ENCODE measurements around the gene EYA2. TPM values are rescaled to one million over a fixed set of nuclear protein-coding genes. Genes with fewer than 3 reads are reported as not detected.
"Not testable (repeated sequence)": the region's sequence is repeated elsewhere in the genome, so short reads cannot be mapped to it uniquely, and the experiment has no call there.

The EYA2 gene, protein sequence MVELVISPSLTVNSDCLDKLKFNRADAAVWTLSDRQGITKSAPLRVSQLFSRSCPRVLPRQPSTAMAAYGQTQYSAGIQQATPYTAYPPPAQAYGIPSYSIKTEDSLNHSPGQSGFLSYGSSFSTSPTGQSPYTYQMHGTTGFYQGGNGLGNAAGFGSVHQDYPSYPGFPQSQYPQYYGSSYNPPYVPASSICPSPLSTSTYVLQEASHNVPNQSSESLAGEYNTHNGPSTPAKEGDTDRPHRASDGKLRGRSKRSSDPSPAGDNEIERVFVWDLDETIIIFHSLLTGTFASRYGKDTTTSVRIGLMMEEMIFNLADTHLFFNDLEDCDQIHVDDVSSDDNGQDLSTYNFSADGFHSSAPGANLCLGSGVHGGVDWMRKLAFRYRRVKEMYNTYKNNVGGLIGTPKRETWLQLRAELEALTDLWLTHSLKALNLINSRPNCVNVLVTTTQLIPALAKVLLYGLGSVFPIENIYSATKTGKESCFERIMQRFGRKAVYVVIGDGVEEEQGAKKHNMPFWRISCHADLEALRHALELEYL
- not detected in 2 replicates for total RNA-seq

DNA sequence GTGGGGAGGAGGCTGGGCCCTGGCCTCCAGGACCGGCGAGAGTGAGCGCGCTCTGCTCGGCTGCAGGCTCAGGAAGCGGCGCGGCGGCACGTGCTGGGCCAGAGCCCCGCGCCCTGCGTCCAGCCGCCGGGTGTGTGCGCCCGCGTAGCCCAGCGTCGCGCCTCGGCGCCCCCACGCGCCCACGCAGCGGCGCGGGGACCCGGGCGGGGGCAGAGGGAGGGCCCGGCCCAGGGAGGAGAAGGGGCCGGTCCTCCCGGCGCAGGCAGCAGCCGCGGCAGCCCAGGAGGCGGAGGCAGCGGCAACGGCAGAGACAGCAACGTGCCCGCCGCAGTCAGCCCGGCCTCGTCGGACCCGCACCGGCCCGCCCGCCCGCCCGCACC is at the start of gene EYA2:
Gene EYA2, plus strand, starts transcription at position 265 of the 380 bp plus-strand sequence. CDS start 95,168 bp downstream, outside the sequence.
- no peak for DNase-seq

DNA sequence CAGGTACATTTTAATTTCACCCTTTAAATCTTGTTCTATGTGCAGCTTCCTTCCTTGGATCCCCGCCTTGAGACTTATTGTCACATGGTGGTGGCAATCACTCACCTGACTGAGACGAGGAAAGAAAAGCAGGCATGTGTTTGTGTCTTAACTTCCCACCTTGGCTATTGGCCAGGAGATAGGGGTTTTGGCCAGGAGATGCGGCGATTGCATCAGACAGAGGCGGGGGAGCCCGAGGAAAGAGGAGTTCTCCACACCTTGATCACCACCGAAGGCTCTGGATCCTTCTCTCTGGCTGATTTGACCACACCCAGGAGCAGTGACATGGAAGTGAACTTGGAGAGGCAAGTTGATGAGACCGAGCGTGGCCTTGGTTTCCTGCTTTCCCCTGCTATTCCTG is 49.7 kb upstream of the EYA2 start:
- DNase-seq = no peak

DNA sequence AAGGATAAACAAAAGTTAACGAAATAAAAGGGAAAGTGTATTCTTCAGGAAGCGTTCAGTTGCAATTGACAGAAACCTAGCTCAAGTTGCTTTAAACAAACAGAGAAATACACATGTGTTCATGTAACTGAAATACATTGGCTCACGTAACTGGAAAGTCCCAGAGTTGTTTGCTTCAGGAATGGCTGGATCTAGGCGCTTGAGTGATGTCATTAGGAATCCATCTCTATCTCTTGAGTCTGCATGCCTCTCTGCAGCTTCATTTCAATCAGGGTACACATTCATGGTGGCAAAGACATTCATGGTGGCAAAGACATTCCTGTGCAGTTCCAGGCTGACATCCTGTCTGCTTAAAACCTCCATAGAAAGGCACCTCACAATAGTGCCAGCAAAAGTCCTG is 45.4 kb upstream of the EYA2 start:
- DNase-seq = no peak

DNA sequence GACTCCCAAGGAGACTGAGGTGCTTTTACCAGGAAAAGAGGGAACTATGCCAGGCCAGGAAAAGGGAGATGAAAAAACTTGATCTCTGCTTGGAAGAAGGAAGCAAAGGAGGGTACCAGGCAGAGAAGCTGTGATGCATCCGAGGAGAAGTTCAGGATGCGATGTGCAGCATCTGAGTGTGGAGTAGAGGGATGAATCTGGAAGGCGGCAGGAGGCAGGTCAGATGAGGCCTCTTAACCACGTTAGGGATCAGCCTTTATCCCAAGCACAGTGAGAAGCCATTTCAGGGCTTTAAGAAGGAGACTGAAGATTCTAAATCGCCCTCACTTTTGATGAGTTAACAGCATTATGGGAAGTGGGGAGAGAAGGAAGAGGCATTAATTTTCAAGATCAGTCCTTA is 44.9 kb upstream of the EYA2 start:
- DNase-seq = no peak

DNA sequence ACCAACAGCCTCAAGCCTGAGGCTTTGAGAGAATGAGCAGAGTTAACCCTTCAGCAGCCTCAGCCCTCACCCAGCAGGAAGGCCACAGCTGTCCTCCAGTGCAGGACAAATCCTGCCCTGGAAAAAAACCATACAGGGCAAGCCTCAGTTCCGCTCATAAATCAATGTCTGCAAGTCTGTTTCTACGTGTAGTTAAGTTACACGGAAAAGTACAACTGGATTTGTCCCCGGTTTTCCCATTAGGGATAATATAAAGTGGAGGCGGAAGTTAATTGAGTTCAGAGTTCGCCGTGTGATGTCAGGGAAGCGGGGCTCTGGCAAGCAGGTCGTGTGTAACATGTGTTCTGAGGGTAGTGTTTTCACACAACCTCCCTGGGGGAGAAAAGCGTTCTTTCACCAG is 44.2 kb upstream of the EYA2 start:
- DNase-seq = no peak

DNA sequence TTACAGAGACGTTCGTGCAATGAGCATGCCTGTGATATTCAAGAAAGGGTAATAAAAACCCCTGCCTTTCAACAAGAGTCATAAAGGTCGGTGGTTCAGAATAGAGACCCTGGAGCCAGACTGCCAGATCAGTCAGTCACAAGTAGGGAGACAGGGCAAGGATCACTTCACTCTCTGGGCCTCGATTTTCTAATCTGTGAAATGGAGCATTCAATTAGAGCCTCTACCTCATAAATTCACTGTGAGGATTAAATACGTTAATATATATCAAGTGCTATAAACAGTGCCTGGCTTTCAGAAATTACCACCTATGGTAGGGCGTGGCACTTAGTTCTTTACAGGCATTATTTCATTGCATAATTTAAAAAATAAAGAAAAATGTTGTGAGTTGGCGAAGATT is 43.7 kb upstream of the EYA2 start:
- DNase-seq = no peak

DNA sequence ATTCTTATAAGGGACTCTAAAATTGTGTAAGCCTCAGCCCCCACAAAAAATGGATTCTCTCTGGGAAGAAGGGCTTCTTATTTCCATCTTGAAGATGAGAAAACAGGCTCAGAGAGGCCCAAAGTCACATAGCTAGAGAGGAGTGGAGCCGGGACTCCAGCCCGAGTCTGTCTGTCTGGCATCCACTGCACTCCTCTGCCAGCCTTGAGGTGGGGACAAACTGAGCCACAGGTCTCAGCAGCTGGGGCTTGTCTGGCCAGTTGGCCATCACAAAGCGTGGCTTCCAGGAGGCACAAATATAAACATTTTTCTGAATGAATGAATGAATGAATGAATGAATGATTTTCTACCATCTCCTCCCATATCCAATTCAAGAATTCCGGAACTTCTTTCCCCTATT is 42.9 kb upstream of the EYA2 start:
- no peak for DNase-seq

DNA sequence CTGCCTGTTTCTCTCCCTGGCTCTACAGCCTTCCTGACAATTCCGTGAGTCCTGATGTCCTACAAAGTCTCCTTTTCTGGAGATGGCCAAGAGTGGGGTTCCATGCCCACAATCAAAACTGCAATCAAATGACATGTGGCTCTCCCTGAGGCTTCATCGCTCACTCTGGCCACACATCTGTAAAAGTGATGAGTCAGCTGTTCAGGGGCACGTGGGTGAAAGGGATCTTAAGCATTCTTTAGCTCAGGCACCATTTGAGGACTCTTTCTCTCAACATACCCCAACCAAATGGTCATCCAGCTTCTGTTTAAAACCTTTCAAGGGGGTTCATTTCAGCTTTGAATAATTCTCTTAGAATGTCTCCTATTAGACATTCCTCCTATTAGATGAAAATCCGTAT is 42.3 kb upstream of the EYA2 start:
- no peak for DNase-seq

DNA sequence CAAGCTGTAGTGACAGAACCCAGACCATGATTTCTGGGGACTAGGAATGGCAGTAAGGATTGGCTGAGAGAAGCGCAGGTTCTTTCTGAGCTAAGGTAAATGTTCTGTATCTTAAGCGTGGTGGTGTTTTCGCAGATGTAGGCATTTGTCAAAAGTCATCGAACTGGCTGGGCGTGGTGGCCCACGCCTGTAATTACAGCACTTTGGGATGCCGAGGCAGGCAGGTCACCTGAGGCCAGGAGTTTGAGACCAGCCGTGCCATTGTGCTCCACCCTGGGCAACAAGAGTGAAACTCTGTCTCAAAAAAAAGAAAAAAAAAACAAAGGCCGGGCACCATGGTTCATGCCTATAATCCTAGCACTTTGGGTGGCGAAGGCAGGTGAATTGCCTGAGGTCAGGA is 40.7 kb upstream of the EYA2 start:
- no peak for DNase-seq

DNA sequence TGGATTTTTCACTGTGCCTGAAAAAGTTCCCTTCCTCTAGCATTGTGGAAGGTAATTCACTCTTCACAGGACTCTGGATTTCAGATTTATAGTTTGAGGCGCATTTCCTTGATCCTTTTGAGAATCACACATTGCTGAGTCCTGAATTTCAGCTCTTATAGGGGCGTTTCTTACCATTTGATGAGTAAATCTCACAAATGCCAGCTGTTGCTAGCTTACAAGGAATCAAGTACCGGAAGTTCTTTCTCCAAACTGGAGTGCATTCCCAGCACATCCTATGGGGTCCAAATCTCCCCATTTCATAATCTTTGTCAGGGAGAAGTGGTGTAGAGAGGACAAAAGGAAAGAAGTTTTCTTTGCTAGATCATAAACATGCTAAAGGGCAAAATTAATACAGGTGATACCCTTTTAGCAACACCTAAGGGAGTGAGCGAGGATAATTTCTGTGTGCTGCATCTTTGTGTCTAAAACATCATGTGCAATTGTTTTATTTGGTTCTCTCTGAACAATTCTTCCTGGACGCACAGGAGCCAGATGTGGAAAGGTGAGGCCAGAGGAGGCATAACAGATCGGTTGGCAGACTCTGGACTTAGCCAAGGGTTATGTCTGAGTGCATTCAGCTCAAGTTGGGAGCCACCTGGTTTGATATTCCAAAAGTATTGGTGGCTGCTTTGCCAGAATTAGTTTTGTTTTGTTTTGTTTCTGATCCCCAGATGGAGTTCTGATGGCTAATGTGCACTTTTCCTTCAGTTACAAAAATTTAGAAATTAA is 37.4 kb upstream of the EYA2 start:
- DNase-seq = no peak

DNA sequence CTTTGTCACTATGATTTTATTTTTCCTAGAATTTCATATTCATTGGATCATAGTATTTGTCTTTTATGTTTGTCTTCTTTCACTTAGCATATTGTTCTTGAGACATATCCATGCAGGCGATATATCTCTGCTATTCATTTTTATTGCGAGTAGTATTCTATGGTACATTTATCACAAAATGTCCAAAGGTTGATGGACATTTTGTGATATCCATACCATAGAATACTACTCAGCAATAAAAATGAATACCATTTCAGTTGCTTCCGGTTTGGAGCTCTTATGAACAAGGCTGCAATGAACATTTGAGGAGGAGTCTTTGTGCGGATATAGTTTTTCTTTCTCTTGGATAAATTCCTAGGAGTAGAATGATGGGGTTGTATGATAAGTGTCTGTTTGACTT is 28.8 kb upstream of the EYA2 start:
- no peak for DNase-seq

DNA sequence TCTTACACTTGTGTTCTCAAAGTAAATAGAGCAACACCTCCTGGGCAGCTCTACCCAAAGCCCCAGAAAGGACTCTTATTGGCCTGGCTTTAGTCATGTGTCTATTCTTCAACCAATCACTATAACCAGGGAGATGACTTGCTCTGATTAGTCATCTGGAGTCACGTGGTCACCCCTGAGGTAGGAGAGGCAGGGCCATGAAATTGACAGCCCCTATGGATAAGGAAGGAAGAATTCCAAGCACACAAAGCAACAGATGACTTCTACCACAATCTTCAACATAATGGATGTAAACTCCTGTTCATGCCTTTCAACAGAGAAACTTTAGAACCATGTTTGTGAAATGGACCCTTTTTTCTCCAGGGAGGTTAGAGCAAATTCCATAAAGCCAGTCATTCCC is 24.6 kb upstream of the EYA2 start:
- no peak for DNase-seq

DNA sequence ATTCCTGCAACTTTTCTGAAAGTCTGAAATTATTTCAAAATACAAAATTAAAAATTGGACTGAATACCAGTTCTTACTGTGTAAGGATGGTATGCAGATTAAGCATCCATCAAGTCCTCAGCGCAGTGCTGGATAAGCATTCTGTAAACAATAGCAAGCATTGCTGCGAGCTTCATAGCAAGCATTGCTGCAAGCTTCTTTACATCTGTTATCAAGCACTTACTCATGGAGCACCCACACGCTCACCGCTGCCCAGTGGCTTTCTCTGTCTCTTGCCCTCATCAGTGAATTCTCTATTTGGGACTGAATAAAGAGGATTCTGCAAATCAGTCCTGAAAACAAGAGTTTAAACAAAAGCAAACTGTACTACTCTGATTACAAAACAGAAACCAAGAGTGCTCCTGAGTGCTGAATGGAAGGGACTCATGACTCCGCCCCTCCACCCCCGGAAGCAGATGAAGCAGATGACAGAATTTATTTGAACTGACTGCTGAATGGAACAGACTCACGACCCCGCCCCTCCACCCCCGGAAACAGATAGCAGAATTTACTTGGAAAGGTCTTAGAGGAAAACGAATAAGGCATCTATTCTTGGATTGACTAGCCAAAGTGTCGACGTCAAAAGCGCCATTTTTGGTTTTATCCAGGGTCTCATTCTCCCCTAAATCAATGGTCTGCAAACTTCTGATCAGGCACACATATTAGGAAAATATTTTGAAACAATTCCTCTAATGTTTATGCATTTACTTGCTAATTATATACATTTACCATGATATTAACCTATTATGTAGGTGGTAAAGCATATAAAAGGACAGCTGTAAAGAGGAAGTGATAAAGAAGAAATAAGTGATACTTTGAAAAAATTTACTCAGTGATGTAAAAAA is 22.1 kb upstream of the EYA2 start:
- no peak for DNase-seq

DNA sequence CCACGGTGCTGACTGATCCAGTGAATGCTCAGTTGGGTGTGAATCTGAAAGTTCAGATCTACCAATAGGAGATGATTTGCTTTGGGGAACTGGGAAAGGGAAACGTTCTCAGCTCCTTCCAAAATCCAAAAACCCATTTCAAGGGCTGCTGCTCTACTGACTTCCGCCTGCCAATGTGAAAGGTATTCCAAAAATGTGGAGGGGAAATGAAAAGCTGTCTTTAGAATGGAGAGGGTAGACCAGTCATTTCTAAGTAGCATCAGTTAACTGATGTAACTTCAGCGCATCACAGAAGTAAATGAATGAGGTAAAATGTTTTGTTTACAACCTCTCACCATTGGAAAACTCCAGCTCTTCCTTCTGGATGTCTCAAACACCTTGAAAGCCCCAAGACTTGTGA is 19.6 kb upstream of the EYA2 start:
- no peak for DNase-seq

DNA sequence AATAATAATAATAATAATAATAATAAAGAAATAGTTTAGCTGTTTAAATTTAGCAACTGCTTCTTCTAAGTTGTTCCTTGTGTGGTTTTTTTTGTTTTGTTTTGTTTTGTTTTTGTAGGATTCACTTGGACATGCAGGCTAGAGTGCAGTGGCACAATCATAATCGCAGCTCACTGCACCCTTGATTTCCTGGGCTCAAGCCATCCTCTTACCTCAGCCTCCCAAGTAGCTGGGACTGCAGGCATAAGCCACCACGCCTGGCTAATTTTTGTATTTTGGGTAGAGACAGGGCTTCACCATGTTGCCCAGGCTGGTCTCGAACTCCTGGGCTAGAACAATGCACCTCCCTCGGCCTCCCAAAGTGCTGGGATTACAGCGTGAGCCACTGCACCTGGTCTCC is 15.3 kb upstream of the EYA2 start:
- DNase-seq = no peak

DNA sequence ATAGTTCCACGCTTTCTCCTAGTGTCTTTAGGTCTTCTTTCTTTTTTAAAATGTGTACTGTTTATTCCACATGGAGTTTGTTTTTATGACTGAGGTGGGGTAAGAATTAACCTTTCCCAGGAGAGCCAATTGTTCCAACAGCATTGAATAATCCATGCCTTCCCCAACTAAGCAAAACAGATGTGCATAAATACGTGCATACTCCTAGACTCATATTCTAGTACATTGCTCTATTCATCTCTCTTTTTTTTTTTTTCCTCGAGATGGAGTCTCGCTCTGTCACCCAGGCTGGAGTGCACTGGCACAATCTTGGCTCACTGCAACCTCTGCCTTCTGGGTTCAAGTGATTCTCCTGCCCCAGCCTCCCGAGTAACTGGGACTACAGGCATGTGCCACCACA is 14.7 kb upstream of the EYA2 start:
- not testable (repeated sequence) for DNase-seq

DNA sequence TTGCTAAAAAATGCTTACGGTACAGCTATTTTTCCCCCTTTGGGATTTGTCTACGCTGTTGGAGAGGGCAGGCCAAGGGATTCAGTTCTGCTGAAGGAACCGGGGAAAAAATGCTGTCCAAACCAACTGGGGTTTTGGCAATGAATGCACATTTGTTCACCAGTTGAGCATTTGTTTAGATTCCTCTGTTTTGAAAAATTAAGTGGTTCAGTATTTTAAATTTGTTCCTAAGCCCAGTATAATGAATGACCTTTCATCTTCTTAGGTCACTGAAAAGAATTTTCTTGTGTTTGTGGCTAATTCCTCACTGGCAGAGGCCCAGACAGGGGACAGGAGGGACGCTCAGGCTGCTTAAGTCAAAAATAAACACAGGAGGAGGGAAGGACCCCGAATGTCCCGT is 10.8 kb upstream of the EYA2 start:
- DNase-seq = no peak

DNA sequence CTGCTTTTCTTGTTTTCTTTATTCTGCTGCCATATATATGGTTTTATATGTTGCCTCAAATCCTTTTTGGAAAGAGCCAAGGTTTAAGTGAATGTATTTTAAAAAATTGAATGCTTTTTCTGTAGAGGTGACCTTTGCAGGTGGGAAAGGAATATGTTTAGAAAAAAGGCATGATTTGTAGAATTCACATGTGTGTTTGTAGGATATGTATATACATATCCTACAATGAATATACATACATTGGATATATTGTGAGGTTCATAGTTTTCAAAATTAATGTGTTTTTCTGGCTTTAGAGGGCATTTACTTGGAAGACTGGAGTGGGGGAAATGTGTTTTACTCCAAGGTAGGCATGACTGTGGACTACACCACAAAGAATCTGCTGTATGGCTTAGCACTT is 4.0 kb upstream of the EYA2 start:
- no peak for DNase-seq

DNA sequence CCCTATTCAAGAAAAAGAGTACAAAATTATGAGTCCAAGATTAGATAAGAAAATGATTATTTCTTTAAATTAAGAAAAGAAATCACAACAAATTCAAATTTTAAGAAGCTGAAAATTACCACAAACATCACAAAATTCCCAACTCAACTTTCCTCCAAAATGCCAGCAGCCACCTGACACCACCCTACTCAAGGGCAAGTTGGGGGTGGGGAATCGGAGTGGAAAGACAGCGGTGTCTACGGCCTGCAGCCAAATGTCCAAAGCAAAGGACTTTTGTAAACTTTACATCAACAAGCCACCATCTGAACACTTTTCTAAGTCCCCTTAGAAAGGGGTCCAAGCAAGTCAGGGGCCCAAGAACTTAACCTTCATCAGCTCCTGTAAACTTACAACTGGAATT is 1.6 kb upstream of the EYA2 start:
- DNase-seq = no peak

DNA sequence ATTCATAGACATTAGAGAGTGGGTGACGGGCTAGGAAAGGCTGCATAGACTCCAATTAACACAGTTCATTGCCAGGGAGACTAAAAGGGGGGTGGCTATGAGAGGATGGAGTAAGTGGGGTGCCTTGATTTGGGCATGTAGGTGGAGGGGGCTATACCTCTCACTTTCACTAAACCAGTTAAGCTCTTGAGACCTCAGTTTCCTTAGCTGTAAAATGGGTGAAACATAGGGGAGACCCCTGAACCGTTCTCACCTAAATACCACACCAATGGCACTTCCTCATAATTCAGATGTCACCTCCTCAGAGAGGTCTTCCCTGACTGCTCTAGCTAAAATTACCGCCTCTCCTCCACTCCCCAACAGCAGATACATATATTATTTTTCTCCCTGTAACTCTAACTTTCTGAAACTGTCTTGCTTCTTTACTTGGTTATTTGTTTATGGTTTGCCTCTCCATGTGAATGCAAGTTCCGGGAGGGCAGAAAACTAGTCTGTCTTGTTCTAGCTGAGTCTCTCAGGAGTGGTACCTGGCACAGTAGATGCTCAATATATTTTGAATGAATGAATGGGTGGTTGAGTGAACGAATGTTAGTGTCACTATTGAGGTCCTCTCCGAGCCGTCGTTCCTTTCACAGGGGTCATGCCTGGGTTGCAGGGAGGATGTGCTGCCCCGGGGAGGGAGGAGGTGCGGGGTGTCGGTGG is 615 bp upstream of the EYA2 start:
- DNase-seq = no peak

DNA sequence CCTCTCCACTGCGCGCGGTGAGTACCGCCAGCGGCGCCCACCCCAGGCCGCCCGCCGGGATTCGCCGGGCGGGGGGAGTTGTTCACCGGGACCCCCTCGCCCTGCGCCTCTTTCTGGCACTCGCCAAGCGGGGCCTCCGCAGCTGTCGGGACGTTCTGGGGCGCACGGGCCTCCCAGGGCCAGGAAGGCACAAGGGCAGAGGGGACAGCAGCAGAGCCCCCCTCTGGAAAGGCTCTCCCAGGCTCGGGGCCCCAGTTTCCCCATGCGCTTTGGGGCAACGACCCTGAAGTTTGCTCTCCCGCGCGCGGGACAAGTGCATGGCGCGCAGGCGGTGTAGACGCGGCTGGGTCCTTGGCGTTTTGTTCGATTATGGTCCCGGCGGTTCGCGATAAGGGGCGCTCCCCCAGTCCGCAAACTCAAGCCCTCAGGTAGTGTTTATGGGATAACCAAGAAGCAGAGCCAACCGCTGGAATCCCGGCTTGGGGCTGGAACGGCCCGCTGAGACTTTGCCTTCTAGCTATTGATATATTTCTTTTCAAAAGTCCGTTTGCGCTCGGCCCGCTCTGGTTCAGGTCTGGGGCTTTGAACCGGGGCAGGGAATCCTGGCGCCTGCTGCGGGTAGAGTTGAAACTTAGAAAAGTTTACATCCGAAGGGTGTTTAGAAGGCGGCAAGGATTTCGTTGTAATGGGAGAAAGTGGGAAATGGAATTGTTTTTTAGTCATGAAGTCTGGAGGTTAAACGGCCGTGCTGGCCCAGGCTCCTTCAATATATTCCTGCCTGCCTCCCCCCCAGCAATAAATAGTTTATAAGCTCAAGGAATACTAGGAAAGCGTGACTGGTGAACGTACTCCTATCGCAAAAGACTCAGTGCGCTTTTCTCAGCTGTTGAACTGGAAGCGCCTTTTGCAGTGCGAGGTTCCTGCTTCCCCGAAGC is 595 bp downstream of the EYA2 start:
- DNase-seq = no peak
